H9 (cell line): ENCODE data around the gene MAP4K3. TPM values are rescaled to one million over a fixed set of nuclear protein-coding genes. Genes with fewer than 3 reads are reported as not detected.

ENCODE experiments used
- DNase-seq: peaks from one replicate; pipeline ENCODE4 v3.0.0-alpha.2; 2017
- H2AFZ ChIP-seq: one replicate; pipeline ENCODE4 v1.6.1; 2013; ENCODE audit warnings: mild to moderate bottlenecking, low read length, control low read depth, moderate library complexity
- H2AK5ac ChIP-seq: 2 replicates; pipeline ENCODE4 v1.6.1; 2013; ENCODE audit warnings: low read length, control low read depth, mixed read lengths; ENCODE audit not compliant: insufficient read length
- H2BK120ac ChIP-seq: one replicate; pipeline ENCODE4 v1.6.1; 2013; ENCODE audit warnings: low read depth, mild to moderate bottlenecking, low read length, control low read depth, inconsistent platforms; ENCODE audit not compliant: poor library complexity, severe bottlenecking
- H2BK12ac ChIP-seq: 2 replicates; pipeline ENCODE4 v1.6.1; 2013; ENCODE audit warnings: low read length, control low read depth, mixed read lengths, low read depth; ENCODE audit not compliant: insufficient read length
- H2BK15ac ChIP-seq: 2 replicates; pipeline ENCODE4 v1.6.1; 2013; ENCODE audit warnings: low read depth, low read length, control low read depth
- H2BK20ac ChIP-seq: one replicate; pipeline ENCODE4 v1.6.1; 2013; ENCODE audit warnings: low read depth, mild to moderate bottlenecking, low read length, control low read depth, inconsistent platforms; ENCODE audit not compliant: poor library complexity, severe bottlenecking
- H2BK5ac ChIP-seq: 2 replicates; pipeline ENCODE4 v1.6.1; 2013; ENCODE audit warnings: low read length, control low read depth, mixed read lengths; ENCODE audit not compliant: insufficient read length
- H3K14ac ChIP-seq: 2 replicates; pipeline ENCODE4 v1.6.1; 2013; ENCODE audit warnings: low read length, control low read depth; ENCODE audit not compliant: insufficient read depth
- H3K18ac ChIP-seq: 2 replicates; pipeline ENCODE4 v1.6.1; 2013; ENCODE audit warnings: low read depth, mild to moderate bottlenecking, mixed read lengths, low read length, control low read depth; ENCODE audit not compliant: insufficient read length
- H3K23ac ChIP-seq: 2 replicates; pipeline ENCODE4 v1.6.1; 2013; ENCODE audit warnings: low read length, control low read depth, mixed read lengths, low read depth; ENCODE audit not compliant: insufficient read length
- H3K23me2 ChIP-seq: 2 replicates; pipeline ENCODE4 v1.6.1; 2013; ENCODE audit warnings: low read depth, mild to moderate bottlenecking, mixed read lengths, low read length, control low read depth; ENCODE audit not compliant: insufficient read length, poor library complexity, severe bottlenecking
- H3K27ac ChIP-seq: 2 replicates; pipeline ENCODE4 v1.5.1; 2013; ENCODE audit warnings: low read length, control low read depth, mixed read lengths, low read depth; ENCODE audit not compliant: insufficient read length
- H3K27me3 ChIP-seq: 2 replicates; pipeline ENCODE4 v1.6.1; 2013; ENCODE audit warnings: low read length, control low read depth, inconsistent platforms; ENCODE audit not compliant: insufficient read depth
- H3K4ac ChIP-seq: 2 replicates; pipeline ENCODE4 v1.6.1; 2013; ENCODE audit warnings: low read depth, mild to moderate bottlenecking, control low read depth, inconsistent platforms, low read length, moderate library complexity
- H3K4me1 ChIP-seq: 2 replicates; pipeline ENCODE4 v1.6.1; 2013; ENCODE audit warnings: low read length, control low read depth, inconsistent platforms; ENCODE audit not compliant: insufficient read depth
- H3K4me2 ChIP-seq: 2 replicates; pipeline ENCODE4 v1.6.1; 2013; ENCODE audit warnings: low read length, control low read depth, mixed read lengths; ENCODE audit not compliant: insufficient read length, insufficient read depth
- H3K56ac ChIP-seq: 2 replicates; pipeline ENCODE4 v1.6.1; 2013; ENCODE audit warnings: low read depth, mild to moderate bottlenecking, mixed read lengths, low read length, control low read depth; ENCODE audit not compliant: insufficient read length
- H3K79me1 ChIP-seq: 2 replicates; pipeline ENCODE4 v1.6.1; 2013; ENCODE audit warnings: low read depth, mild to moderate bottlenecking, moderate library complexity, low read length, control low read depth, inconsistent platforms; ENCODE audit not compliant: insufficient read depth, poor library complexity, severe bottlenecking
- H3K79me2 ChIP-seq: 2 replicates; pipeline ENCODE4 v1.6.1; 2013; ENCODE audit warnings: low read length, control low read depth, inconsistent platforms; ENCODE audit not compliant: insufficient read depth
- H3K9ac ChIP-seq: 2 replicates; pipeline ENCODE4 v1.6.1; 2013; ENCODE audit warnings: low read length, control low read depth, mixed read lengths; ENCODE audit not compliant: insufficient read length; ENCODE audit errors: extremely low read depth
- H3K9me3 ChIP-seq: one replicate; pipeline ENCODE4 v1.6.1; 2013; ENCODE audit warnings: low read depth, low read length, inconsistent platforms; ENCODE audit not compliant: control insufficient read depth
- H3T11ph ChIP-seq: one replicate; pipeline ENCODE4 v1.6.1; 2013; ENCODE audit warnings: mild to moderate bottlenecking, low read length, control low read depth, inconsistent platforms
- H4K20me1 ChIP-seq: one replicate; pipeline ENCODE4 v1.6.1; 2013; ENCODE audit not compliant: control insufficient read depth, insufficient read length, insufficient read depth
- H4K5ac ChIP-seq: 2 replicates; pipeline ENCODE4 v1.6.1; 2013; ENCODE audit warnings: low read depth, mild to moderate bottlenecking, mixed read lengths, low read length, control low read depth; ENCODE audit not compliant: insufficient read length
- H4K8ac ChIP-seq: replicated peaks from 2 replicates; pipeline ENCODE4 v1.6.1; 2013; ENCODE audit warnings: low read length, control low read depth, mixed read lengths, low read depth; ENCODE audit not compliant: insufficient read length
- H4K91ac ChIP-seq: 2 replicates; pipeline ENCODE4 v1.6.1; 2013; ENCODE audit warnings: low read depth, mild to moderate bottlenecking, moderate library complexity, mixed read lengths, low read length, control low read depth; ENCODE audit not compliant: insufficient read length
- H3K27ac Mint-ChIP-seq, 3 experiments: 2 replicates in 2 of 3; 3 replicates in 1 of 3; pipeline ENCODE4 v1.8.0; 2020 to 2021; ENCODE audit warnings: mixed read lengths in 3 of 3, mild to moderate bottlenecking in 1 of 3, moderate library complexity in 1 of 3
- H3K27me3 Mint-ChIP-seq: 2 replicates; pipeline ENCODE4 v1.8.0; 2021; ENCODE audit warnings: low read depth, mild to moderate bottlenecking, moderate library complexity, mixed read lengths
- H3K36me3 Mint-ChIP-seq, 3 experiments: 2 replicates in 2 of 3; 3 replicates in 1 of 3; pipeline ENCODE4 v1.8.0; 2020 to 2021; ENCODE audit warnings: low read depth in 3 of 3, mixed read lengths in 3 of 3; ENCODE audit not compliant: insufficient read depth in 1 of 3
- H3K4me1 Mint-ChIP-seq, 2 experiments: 2 replicates each; pipeline ENCODE4 v1.8.0; 2020; ENCODE audit warnings: mixed read lengths in 2 of 2
- H3K4me3 Mint-ChIP-seq, 2 experiments: 2 replicates in 1 of 2; 3 replicates in 1 of 2; pipeline ENCODE4 v1.8.0; 2020 to 2021; ENCODE audit warnings: mild to moderate bottlenecking in 2 of 2, mixed read lengths in 2 of 2, moderate library complexity in 1 of 2
- H3K9me3 Mint-ChIP-seq, 2 experiments: 2 replicates in 1 of 2; 3 replicates in 1 of 2; pipeline ENCODE4 v1.8.0; 2020; ENCODE audit warnings: mild to moderate bottlenecking in 2 of 2, mixed read lengths in 2 of 2, moderate library complexity in 1 of 2
- WGBS: extraction: QIAGEN DNeasy Blood & Tissue Kit; methylation state at CpG from one replicate; pipeline ENCODE4 v1.1.7; 2013; ENCODE audit warnings: missing lambda C conversion rate, low lambda C conversion rate, mixed read lengths; ENCODE audit not compliant: insufficient read length; ENCODE audit errors: extremely low coverage; 5-methylcytosine and 5-hydroxymethylcytosine counted together
- total RNA-seq: library from RNA; stranded (reverse); gene quantifications from 2 replicates; pipeline ENCODE4 v1.2.1, GENCODE V29; 2021
- TF ChIP-seq, protein P1 (sequence below): fragments of 200-600 bp; sonication (generic); conservative IDR thresholded peaks from 3 replicates; pipeline ENCODE4 v1.8.0; 2021; ENCODE audit warnings: antibody characterized with exemption, mild to moderate bottlenecking

MAP4K3 gene
- total RNA-seq, 1 experiment from 2014 or later, result 37.9 TPM

DNA sequence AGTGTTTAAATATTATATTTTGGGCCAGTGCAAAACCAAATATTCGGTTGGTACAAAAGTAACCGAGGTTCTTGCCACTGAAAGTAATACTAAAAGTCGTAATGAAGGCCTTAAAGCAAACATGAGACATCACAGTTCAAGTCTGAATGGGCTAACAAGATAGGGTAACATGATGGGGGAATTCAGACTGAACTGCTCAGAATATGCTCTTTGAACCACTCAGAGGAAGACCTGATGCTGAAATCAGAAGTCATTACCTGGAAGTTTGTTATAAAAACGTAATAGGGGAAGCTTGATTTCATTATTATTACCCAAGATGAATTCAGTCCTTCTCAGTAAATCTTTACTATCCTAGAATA is 219.9 kb downstream of the MAP4K3 start:
- Mint-ChIP-seq H3K4me3 (no peak overlapping the region), H3K36me3 (peaks cover 0 to 4% (median 2%) of the 10 kb centered on the region in 3 experiments; a peak in 1 of 7 replicates), H3K27me3 (no peaks in the 10 kb centered on the region), H3K9me3 (peaks cover 0 to 5% of the 10 kb centered on the region in 2 experiments; a peak in 1 of 5 replicates), H3K4me1 (peaks cover 12 to 17% of the 10 kb centered on the region in 2 experiments), H3K27ac (no peak overlapping the region)
- Histone ChIP-seq H3K27me3 (no peaks in the 10 kb centered on the region), H4K5ac (no peak overlapping the region), H3K23me2 (no peaks in the 10 kb centered on the region), H3K9me3 (no peaks in the 10 kb centered on the region), H2BK20ac (no peak overlapping the region), H3K27ac (no peak overlapping the region), H3K56ac (no peak overlapping the region), H2BK120ac (no peak overlapping the region), H3T11ph (no peak overlapping the region), H2AK5ac (no peak overlapping the region), H2AFZ (no peak overlapping the region), H2BK5ac (no peak overlapping the region), H3K4ac (no peak overlapping the region), H3K14ac (no peak overlapping the region), H2BK15ac (no peak overlapping the region), H3K9ac (no peak overlapping the region), H3K4me2 (no peak overlapping the region), H3K4me1 (peaks cover 2% of the 10 kb centered on the region; the same call in 1 of the 2 replicates), H3K23ac (no peak overlapping the region), H3K79me1 (no peaks in the 10 kb centered on the region), H4K20me1 (no peaks in the 10 kb centered on the region), H4K8ac (no peak overlapping the region), H2BK12ac (no peak overlapping the region), H4K91ac (no peak overlapping the region), H3K18ac (no peak overlapping the region), H3K79me2 (no peaks in the 10 kb centered on the region)
- no CpG with 5 or more reads among the region's 4 CpGs for WGBS
- TF ChIP-seq, protein P1, sequence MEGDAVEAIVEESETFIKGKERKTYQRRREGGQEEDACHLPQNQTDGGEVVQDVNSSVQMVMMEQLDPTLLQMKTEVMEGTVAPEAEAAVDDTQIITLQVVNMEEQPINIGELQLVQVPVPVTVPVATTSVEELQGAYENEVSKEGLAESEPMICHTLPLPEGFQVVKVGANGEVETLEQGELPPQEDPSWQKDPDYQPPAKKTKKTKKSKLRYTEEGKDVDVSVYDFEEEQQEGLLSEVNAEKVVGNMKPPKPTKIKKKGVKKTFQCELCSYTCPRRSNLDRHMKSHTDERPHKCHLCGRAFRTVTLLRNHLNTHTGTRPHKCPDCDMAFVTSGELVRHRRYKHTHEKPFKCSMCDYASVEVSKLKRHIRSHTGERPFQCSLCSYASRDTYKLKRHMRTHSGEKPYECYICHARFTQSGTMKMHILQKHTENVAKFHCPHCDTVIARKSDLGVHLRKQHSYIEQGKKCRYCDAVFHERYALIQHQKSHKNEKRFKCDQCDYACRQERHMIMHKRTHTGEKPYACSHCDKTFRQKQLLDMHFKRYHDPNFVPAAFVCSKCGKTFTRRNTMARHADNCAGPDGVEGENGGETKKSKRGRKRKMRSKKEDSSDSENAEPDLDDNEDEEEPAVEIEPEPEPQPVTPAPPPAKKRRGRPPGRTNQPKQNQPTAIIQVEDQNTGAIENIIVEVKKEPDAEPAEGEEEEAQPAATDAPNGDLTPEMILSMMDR, result no peak
- no peak for DNase-seq
